ENCODE measurements around the gene MPC1.

The MPC1 gene

DNA sequence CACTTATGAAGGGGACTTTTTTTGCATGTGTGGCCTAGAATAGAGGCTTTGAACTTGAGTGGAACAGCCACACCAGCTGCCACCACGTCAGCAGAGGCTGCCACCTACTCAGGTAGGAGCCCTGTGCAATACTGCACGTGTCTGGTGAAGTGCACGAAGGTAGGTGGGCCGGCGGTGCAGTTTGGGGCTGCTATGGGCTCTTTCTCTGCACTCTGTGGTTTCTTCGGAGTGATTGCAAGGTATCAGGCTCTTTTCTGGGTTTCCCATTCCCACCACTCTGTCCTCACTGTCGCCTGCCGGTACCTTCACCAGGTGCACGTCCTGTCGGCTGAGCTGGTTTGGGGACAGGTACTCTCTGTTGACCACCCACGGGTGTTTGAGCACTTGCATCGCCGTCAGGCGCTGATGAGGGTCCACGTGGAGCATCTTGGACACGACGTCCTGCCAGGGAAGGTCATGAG lies 30.8 kb upstream of the MPC1 start:
- no peak for DNase-seq (ENCODE audit: extremely low read depth, low read depth)
- no peak overlapping the region for H3K4me3 ChIP-seq (replicated peaks; ENCODE audit: low read depth, low read length)
- TF ChIP-seq, protein P1, sequence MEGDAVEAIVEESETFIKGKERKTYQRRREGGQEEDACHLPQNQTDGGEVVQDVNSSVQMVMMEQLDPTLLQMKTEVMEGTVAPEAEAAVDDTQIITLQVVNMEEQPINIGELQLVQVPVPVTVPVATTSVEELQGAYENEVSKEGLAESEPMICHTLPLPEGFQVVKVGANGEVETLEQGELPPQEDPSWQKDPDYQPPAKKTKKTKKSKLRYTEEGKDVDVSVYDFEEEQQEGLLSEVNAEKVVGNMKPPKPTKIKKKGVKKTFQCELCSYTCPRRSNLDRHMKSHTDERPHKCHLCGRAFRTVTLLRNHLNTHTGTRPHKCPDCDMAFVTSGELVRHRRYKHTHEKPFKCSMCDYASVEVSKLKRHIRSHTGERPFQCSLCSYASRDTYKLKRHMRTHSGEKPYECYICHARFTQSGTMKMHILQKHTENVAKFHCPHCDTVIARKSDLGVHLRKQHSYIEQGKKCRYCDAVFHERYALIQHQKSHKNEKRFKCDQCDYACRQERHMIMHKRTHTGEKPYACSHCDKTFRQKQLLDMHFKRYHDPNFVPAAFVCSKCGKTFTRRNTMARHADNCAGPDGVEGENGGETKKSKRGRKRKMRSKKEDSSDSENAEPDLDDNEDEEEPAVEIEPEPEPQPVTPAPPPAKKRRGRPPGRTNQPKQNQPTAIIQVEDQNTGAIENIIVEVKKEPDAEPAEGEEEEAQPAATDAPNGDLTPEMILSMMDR (IDR thresholded peaks at IDR 0.05; ENCODE audit: low read depth, low read length, missing control alignments): no peak

DNA sequence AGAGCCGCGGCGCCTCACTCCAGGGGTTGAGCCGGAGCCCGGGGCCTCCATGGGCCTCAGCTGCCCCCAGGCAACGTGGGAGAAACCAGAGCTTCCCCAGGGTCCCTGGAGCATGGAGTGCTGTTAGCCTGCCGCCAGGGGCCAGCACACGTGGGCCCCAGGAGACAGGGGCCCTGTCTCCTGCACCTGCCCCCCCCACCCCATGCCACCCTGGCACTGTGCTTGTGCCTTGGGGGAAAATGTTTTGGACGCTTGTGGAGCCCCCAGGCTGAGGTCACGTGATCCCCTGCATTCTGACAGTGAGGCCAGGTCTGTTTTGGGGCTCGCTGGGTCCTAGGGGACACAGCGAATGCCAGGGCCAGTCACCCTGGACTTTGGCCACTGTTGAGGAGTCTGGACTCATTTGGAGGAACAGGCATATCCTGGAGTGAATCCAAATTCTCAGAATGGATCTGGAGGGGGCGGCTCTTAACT lies 30.2 kb upstream of the MPC1 start:
- TF ChIP-seq, protein P1 (IDR thresholded peaks at IDR 0.05; ENCODE audit: low read depth, low read length, missing control alignments): no peak
- no peak overlapping the region for H3K4me3 ChIP-seq (replicated peaks; ENCODE audit: low read depth, low read length)
- DNase-seq (ENCODE audit: extremely low read depth, low read depth): no peak

DNA sequence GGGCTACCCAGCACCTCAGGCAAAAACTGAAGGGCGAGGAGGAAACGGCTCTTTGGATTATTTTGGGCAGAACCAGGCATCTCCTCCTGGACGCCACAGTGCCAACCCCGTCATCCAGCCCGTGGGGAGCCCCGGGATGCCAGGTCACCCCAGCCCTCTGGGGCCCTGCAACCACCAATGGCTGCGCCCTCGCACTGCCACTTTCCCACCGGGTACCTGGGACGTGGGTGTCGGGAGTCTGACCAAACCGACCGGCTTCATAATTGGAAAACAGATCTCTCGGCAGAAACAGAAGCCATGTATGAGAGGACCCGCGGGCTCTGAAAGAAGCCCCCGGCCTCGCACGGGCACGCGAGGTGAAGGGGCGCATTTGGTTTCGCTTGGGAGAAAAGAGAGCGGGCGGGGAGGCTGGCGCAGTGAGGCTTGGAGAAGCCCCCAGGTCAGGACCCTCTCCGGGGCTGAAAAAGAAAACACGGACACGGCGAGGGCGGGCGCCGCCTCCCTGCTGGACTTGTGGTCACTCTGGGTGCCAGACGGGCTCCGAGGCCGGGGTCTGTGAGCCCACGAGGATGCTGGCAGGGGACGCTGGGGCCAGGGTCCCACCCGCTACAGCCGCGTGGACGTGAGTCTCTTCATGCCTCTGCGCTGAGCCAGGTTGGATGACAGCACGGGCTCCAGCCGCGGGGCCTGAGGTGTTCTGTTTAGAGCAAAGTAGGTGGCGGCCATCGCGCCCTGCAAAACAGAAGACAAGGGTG lies 29.6 kb upstream of the MPC1 start:
- DNase-seq (ENCODE audit: extremely low read depth, low read depth): no peak
- no peak overlapping the region for H3K4me3 ChIP-seq (replicated peaks; ENCODE audit: low read depth, low read length)
- TF ChIP-seq, protein P1 (IDR thresholded peaks at IDR 0.05; ENCODE audit: low read depth, low read length, missing control alignments): no peak

DNA sequence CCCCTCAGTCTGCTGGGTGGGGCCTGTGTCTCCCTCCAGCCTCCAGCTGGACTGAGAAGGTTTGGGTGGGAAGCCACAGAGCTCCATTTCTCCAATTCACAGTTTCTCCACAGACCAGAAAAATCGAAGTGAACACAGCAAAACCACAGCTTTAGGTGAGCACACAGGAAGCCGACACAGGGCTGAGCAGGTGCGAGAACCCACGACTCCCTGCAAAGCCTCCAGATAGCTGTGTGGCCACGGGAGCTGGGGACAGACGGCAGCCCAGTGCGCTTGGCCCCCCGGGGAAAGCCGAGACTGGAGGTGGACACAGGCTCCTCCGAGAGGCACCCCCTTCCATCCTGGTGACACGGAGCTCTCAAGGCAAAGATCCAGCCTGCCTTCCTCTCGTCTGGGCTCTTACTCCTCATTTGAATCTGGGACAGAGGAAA lies 29.0 kb upstream of the MPC1 start:
- no peak for DNase-seq (ENCODE audit: extremely low read depth, low read depth)
- TF ChIP-seq, protein P1 (IDR thresholded peaks at IDR 0.05; ENCODE audit: low read depth, low read length, missing control alignments): no peak
- H3K4me3 ChIP-seq (replicated peaks; ENCODE audit: low read depth, low read length): no peak overlapping the region

DNA sequence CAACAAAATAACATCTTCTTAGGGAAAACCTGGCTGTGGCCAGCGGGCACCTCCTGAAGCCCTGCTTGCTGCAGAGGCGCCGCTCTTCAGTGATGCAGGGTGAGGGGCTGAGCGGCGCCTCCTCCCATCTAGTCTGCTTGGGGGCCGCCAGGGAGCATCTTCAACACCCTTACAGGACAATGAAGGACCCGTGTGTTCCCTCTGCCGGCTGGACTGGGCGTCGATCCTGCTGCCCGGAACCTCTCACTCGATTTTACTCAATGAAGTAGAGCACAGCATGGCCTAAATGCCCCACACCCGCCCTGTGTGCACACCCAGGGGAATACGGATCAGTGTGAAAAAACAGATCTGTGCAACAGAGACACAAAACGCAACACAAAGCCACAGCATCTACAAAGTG lies 28.5 kb upstream of the MPC1 start:
- TF ChIP-seq, protein P1 (IDR thresholded peaks at IDR 0.05; ENCODE audit: low read depth, low read length, missing control alignments): no peak
- no peak overlapping the region for H3K4me3 ChIP-seq (replicated peaks; ENCODE audit: low read depth, low read length)
- no peak for DNase-seq (ENCODE audit: extremely low read depth, low read depth)

DNA sequence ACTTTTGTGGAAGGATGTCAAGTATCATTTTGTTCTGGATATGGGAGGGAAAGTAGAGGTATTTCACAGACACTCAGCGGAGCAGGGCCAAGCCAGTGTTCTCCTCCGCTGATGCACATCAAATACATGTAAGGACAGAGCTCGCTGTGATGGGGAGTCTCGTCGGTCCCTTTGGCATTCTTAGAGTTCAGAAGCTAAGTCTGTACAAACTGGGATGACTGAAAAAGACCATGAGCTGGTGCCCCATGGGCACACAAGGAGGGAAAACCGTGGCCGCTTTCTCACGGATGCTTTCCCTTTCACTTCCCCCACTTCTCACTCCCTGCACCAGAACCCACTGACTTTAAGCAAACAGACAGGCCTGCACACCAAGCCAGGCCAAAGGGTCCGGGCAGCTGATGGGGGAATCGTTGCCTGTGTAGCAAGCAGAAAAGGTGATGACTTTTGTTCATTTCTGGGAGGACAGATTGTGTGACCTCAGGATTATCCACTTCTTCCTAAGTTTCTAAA lies 27.7 kb upstream of the MPC1 start:
- TF ChIP-seq, protein P1 (IDR thresholded peaks at IDR 0.05; ENCODE audit: low read depth, low read length, missing control alignments): no peak
- DNase-seq (ENCODE audit: extremely low read depth, low read depth): no peak
- H3K4me3 ChIP-seq (replicated peaks; ENCODE audit: low read depth, low read length): no peak overlapping the region
